HepG2 (cell line): Measurements from ENCODE around the gene DDT.
"Not testable (repeated sequence)": the region's sequence is repeated elsewhere in the genome, so short reads cannot be mapped to it uniquely, and the experiment has no call there.

Experiments used
- EZH2 ChIP-seq: conservative IDR thresholded peaks from 2 replicates; pipeline ENCODE4 v1.6.1; 2012; ENCODE audit warnings: mild to moderate bottlenecking, low read depth, low read length, moderate library complexity
- HCFC1 ChIP-seq: fragments of 150-350 bp; IDR thresholded peaks from 2 replicates; pipeline ENCODE4 v1.6.1; 2014; ENCODE audit warnings: low read depth, low read length
- JUNB ChIP-seq: sonication (generic); formaldehyde crosslinking; IDR thresholded peaks from 2 replicates; pipeline ENCODE4 v1.8.0; 2022; ENCODE audit warnings: missing genetic modification reagents, mild to moderate bottlenecking, borderline replicate concordance
- KLF16 ChIP-seq, 2 experiments: sonication (generic) in 1 of 2; formaldehyde crosslinking in 1 of 2; IDR thresholded peaks; 2 replicates each; pipeline versions ENCODE4 v1.6.1 to v1.8.0; 2016 to 2023; ENCODE audit warnings: missing genetic modification reagents in 2 of 2, missing compliant biosample characterization in 1 of 2
- MLLT10 ChIP-seq: sonication (generic); formaldehyde crosslinking; IDR thresholded peaks from 2 replicates; pipeline ENCODE4 v1.4.0; 2020; ENCODE audit warnings: missing genetic modification reagents
- MTA1 ChIP-seq: sonication (generic); formaldehyde crosslinking; IDR thresholded peaks from 2 replicates; pipeline ENCODE4 v1.4.0; 2020; ENCODE audit warnings: missing genetic modification reagents, mild to moderate bottlenecking, borderline replicate concordance
- NR2C2 ChIP-seq: sonication (generic); formaldehyde crosslinking; IDR thresholded peaks from 2 replicates; pipeline ENCODE4 v1.4.0; 2020; ENCODE audit warnings: missing genetic modification reagents, mild to moderate bottlenecking, moderate library complexity, borderline replicate concordance
- PTBP1 ChIP-seq: fragments of 200-400 bp; formaldehyde crosslinking; IDR thresholded peaks from 2 replicates; pipeline ENCODE4 v1.6.1; 2018; ENCODE audit warnings: low read length, low read depth; ENCODE audit not compliant: poor library complexity, severe bottlenecking
- ZNF136 ChIP-seq: sonication (generic); formaldehyde crosslinking; IDR thresholded peaks from 2 replicates; pipeline ENCODE4 v1.8.1; 2022; ENCODE audit warnings: low read depth, mild to moderate bottlenecking, moderate library complexity, missing genetic modification reagents
- ZNF724P ChIP-seq: sonication (generic); formaldehyde crosslinking; IDR thresholded peaks from 2 replicates; pipeline ENCODE4 v1.8.0; 2022; ENCODE audit warnings: missing genetic modification reagents, borderline replicate concordance

- not testable (repeated sequence) for TF ChIP-seq MTA1 (CRISPR knock-in tag); JUNB (CRISPR knock-in tag); ZNF136; PTBP1; EZH2; HCFC1; MLLT10 (CRISPR knock-in tag); KLF16 (CRISPR knock-in tag; IDR thresholded peaks at IDR 0.05); NR2C2 (CRISPR knock-in tag); ZNF724P (CRISPR knock-in tag)
Measured at GRCh38 chr22:23974836-23975352, 653 bp upstream of the DDT start.
